CD4-positive, alpha-beta T cell treated with Interleukin-17A for 1 hour (primary cell): ENCODE measurements around the gene BNIP5.

Source experiments
- DNase-seq: peaks from one replicate; pipeline ENCODE4 v3.0.0-alpha.2; 2020

BNIP5 gene

DNA sequence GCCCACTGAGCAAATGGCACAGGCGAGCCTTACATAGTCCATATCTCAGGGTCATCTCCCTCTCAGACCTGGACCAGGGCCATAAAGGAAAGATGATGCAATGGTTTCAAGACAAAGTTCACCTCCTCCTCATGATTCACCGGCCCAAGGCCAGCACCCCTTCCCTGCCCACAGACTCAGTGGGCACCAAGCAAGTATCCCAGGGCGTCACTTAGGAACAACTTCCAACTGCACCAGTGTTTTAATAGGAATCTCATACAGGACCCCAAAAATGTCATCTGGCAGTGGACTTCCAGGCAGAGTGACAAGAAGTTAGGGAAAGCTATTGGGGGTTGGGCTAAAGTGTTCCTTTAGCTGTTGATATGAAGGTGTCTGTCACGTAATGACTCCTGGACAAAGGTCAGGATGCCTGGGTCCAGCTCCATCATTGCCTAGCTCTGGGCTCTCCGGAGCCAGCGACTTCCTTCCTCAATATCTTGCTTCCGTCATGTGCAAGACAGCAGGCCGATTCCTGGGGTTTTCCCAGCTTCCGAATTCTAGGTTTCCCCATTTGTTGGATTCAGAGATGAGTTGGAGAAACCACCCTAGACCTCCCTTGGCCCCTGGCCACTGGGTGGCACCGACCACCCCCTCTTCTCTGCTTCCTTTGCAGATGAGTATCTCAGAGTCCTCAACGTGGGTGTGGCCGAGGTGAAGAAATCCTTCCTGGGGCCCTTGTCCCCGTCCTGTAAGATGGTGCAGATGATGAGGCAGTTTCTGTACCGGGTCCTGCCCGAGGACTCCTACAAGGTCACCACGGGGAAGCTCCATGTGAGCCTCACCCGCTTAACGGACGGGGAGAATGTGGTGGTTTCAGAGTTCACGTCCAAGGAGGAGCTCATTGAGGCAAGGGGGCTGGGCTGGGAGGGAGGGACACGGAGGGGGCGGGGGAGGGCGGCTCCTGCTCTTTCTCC is 45.7 kb downstream of the BNIP5 start:
- peak; percentile 33 for DNase-seq

DNA sequence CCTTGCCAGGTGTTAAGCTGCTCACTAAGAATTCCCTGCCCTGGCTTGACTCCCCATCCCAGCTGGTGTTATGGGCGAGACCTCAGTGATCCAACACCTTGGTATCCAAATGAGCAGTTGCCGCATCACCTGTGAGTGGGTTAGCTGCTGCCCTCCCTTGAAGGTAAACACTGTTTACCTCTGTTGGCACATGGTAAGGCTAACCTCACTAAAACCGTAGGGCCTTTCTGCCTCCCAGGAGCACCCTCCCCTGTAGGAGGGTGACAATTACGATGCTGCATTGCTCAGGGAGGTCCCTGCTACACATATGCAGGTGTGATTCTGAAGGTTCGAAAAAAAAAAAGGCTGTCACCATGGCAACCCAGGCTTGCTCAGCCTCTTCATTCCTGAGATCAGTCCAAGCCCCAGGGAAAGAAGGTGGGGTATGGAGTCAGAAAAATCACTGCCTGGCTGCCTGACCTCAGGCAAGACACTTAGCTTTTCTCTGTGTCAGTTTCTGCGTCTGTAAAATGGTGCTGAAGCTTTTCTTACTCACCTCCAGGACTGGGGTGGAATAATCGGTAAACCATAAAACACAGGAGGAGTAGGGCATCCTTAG is 47.3 kb downstream of the BNIP5 start:
- no peak for DNase-seq

DNA sequence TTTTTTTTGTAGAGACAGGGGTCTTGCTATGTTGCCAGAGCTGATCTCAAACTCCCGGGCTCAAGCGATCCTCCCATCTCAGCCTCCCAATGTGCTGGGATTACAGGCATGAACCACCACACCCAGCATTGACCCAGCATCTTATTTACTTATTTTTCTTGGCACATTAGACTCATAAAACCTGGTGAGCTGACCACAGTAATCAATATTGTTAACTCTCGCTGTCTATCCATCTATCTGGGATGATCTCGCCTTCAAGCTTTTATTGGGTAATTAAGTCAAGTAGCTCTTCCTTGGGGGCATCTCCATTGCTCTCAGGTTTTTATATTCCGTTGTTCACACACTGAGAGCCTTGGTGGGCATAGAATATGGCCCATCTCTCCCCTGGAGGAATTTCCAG is 49.8 kb downstream of the BNIP5 start:
- DNase-seq: no peak

DNA sequence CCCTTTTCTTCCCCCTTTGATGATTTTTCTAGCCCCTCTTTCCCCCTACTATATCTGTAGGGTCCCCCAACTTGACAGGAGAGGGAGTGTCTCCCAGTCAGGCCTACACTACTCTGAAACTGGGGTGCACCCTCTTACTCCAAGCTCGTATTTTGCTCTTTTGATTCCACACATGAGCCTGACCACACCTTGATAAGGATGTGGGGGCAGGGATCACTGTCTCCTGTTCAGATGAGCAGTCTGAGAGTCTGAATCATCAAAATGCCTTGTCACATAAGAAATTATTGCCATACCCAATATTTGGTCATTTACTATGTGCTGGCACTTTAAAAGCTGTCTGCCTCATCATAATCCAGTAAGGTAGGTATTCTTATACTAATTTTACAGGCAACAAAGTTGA is 50.9 kb downstream of the BNIP5 start:
- no peak for DNase-seq

DNA sequence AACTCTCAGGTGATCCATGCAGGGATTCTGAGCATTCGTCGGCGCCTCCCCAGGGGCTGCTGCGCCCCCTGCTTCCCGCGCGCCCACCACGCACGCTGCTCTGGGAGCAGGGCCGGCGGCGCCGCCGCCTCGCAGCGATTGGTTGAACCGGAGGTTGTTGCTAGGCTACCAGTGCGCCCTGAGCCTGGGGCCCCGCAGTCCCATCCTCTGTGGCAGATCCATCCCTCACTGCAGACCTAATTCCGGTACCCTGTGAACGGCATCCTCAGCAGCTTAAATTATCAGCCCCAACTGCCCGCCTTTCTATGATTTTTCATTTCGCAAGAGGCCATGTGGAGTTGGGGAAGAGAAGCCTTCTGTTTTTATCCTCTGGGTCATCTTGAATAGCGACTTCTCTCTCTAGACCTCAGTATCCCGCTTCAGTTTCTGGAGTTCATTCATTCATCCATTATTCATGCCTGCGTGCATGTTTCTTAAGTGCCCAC is 51.5 kb downstream of the BNIP5 start:
- DNase-seq: no peak

DNA sequence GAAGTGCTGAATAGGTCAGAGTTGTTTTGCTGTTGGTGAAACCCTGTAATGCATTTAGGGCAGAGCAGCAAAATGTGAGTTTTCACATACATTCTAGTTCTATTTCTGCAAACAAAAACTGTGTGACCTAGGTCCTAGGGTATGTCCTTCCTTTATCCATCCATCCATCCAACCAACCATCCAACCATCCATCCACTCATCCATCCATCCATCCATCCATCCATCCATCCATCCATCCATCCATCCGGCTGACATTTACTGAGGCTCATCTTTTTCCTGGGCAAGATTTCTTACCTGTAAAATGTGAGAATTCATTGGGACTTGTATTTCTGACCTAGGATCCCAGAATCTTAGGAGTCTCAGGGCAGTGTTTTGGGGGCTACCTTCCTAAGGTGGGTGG is 52.3 kb downstream of the BNIP5 start:
- no peak for DNase-seq

DNA sequence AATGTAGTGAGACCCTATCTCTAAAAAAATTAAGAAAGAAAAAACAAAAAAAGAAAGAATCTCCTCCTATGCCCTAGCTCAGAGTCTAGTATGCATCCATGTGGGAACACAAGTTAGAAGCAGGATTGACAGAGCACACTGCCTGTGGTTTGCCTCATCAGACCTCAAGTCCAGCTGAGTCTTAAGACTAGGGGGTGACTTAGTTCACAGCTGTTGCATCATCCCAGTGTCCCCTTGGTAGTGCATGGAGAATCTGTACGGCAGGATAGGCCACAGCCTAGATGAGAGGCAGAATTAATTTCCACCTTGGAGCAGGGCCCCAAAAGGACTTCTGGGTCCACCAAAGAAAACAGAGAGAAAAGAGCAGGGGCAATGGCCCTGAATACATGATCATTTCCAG is 53.1 kb downstream of the BNIP5 start:
- DNase-seq: no peak

DNA sequence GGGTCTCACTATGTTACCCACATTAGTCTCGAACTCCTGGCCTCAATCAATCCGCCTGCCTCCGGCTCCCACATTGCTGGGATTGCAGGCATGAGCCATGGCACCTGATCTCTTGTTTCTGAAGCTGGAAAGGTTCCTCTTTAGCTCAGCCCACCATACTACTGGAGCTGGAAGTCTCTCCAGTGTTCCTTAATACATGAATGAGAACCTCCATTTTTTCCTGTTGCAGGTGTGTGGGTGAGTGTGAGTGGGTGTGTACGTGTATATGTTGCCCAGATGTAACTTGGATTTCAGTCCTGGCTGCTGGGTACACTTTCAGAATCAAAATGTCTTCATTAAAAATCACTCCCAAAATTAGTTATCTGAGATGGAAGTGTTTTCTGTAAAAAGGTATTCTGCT is 55.7 kb downstream of the BNIP5 start:
- no peak for DNase-seq

DNA sequence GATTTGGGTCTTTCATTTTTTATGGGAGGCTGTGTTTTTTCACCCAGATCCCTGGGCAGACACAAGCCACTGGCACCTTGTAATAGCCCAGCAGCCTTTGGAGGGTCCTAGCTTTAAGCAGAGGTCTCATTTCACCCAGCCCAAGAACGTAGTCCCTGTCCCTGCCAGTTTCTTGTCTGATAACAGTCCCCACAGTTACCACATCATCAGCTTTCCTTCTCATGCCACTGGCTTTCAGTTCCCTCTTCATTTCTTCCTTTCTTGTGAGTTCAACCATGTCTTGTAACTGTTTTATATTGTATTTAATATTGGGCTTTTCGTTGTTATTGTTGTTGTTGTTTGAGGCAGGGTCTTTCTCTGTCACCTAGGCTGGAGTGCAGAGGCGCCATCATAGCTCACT is 56.2 kb downstream of the BNIP5 start:
- DNase-seq: no peak

DNA sequence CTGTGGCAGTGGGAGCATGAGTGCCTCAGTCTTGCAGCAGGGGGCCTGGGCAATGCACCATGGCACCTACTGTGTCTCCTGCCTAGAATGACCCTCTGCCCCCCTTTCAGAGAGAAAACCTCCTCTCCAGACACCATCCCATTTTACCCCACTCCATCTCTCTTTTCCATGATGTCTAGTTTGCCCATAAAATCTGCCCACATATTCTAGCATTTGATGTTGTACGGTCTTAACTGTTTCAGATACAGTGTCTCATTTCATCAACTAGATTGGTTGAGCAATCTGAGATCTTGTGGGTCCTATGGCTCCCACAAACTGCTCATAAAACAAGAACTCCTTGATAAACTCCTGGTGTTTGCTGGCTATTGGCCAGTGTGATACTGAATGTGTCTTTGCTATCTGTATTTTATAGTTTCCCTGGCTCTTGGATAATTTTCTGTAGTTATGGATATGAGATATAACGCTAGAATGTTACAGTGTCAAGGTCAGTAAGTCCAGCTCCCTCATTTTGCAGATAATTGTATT is 58.7 kb downstream of the BNIP5 start:
- DNase-seq: no peak

DNA sequence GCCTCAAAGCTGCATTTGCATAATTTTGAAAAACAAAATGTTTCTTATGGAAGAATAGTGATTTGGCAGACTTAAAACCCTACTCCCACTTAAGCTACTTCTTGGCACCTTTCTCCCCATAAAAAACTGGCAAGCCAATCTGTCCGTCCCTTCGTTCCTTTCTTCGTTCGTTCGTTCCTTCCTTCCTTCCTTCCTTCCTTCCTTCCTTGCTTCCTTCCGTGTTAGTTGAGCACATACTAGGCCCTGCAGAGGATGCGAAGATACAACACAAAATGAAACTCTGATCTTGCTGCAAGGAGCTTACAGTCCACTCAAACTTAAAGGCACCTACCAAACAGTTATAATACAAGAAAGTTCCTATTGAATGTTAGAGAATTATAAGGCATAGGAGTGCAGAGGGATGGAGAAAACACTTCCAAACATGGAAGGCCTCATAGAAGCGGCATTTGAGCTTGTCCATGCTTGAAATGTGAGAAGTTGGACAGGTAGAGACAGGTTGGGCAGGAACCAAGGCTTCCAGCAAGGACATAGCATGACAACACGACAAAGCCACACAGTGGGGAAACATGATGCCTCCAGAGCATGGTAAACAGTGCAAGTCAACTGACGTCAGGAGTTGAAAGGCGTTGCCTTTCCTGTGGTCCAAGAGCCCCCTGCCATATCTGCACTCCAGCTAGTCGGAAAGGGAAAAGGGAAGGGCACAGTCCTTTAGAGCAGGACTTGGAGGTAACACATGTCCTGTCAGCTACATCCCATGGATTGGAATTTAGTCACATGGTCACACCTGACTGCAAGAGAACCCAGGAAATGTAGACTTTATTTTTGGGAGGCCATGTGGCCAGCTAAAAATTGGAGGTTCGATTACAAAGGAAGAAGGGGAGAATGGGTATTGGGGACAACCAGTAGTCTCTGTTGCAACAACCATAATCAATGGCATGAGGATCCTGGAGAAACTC is 59.8 kb downstream of the BNIP5 start:
- no peak for DNase-seq

DNA sequence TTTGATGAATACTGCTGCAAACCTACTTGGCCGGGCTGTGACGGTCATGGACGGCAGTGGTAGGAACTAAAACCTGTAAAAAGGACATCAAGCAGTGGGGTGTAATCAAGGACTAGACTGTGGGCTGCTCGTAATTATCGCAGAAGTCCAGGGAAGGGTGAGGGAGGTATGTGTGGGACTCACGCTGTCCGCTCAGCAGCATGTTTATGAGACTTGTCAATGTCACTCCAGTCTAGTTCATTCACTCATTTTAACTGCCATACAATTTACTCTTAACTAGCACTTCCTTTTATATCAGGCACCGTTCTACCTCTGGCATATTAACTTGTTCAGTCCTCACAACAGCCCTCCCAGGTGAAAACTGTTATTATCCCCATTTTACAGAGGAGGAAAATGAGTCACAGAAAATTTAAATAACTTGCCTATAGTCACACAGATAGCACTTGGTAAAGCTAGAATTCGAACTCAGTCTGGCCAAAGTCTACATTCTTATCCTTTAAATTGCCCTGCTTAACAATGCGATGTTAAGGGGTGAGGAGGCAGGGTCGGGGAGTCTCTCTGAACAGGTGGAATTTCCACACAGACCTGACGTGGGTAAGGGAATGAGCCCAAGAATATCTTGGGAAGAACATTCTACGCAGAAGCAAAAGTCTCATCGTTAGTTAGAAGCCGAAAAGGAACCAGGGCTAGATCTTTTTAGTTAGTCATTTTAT is 62.7 kb downstream of the BNIP5 start:
- no peak for DNase-seq

DNA sequence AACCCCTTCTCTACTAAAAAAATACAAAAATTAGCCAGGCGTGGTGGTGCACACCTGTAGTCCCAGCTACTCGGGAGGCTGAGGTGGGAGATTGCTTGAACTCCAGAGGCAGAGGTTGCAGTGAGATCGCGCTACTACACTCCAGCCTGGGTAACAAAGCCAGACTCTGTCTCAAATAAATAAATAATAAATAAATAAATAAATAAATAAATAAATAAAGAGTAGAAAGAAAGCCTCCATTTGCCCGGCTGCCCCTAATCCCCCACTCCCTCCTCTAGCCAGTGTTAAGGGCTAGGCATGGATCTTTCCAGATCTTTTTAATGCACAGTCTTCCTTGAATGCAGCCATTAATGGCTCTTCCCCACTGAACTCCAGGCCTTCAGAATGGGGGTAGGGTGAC is 63.6 kb downstream of the BNIP5 start:
- no peak for DNase-seq

DNA sequence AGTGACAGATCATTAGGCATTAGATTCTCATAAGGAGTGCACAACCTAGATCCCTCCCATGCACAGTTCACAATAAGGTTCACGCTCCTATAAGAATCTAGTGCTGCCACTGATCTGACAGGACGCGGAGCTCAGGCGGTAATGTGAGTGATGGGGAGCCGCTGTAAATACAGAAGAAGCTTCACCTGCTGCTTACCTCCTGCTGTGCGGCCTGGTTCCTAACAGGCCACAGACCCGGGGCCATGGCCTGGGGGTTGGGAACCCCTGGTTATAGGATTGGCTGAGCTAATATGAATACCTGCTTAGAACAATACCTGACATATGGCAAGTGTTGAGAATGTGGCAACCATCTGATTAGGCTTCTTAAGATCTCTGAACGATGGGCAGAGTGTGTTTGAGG is 64.5 kb downstream of the BNIP5 start:
- DNase-seq: no peak

DNA sequence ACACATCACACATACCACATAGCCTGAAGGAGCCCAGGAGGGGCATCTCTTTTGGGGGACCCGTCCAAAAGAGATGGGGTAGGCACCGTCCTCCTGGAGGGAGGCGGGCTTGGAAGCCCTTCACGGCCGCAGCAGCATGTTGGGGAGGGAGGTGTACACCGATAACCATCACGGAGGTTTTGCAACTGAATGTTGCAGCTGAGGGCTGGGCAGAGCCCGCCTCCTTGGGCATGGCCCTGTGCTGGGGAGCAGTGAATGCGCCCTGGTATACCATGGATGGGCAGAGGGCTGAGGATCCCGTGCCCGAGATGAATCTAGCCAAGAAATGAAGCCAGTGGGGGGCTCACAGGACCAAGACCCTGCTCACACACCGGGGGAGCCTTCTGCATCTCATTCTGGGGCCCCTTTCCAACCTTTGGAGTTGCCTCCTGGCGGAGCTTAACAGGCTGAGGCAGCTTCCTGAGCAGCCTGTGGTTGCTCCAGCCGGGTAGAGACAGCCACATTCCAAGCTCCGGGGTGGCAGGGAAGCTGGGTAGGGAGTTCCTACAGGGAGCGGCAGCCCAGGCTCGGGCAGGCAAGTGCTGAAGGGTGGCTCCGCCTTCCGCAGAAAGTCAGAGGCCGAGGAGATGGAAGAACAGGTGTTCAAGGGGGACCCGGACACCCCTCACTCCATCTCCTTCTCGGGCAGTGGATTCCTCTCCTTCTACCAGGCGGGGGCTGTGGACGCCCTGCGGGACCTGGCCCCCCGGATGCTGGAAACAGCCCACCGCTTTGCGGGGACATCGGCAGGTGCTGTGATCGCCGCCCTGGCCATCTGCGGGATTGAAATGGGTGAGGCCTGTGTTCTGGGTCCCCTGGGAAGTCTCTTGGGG is 66.6 kb downstream of the BNIP5 start, which contains the start of gene PNPLA1:
TSS of gene PNPLA1 (plus strand) at position 227 of the 872 bp plus-strand sequence. CDS start at position 627, 400 bp downstream.
- no peak for DNase-seq

DNA sequence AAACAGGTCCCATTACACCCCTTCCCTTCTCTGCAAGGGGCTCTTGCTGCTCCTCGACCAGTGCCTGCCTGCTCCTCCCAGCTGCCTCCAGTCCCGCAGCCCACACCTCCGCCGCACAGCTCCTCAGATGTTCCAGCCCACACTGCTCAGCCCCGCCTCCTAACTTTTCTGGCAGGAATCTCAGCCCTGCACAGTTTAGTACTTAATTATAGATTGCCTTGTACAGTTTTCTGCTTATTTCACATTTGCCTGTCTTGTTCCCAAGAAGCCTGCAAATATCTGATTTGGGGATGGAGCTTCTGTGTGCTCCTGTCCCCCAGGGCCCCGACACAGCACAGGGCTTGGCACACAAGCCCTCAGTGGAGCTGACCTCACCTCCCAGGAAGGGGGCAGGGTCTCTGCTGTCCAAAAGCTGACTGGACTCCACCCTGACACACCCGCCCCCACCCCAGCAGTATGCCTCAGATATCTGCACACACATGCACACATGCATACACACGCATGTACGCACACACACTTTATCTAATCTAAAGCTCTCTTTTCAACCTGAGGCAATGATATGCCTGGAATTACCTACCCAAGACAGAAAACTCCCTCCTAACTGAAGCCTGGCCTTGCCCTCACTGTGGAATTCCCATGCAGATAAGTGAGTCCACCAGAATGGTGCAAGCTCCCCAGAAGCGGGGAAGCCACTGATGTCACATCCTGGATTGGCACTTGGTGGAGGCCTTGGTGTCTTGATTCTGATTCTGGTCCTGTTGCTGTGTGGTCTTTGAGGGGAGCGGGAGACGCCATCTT is 68.0 kb downstream of the BNIP5 start:
- no peak for DNase-seq

DNA sequence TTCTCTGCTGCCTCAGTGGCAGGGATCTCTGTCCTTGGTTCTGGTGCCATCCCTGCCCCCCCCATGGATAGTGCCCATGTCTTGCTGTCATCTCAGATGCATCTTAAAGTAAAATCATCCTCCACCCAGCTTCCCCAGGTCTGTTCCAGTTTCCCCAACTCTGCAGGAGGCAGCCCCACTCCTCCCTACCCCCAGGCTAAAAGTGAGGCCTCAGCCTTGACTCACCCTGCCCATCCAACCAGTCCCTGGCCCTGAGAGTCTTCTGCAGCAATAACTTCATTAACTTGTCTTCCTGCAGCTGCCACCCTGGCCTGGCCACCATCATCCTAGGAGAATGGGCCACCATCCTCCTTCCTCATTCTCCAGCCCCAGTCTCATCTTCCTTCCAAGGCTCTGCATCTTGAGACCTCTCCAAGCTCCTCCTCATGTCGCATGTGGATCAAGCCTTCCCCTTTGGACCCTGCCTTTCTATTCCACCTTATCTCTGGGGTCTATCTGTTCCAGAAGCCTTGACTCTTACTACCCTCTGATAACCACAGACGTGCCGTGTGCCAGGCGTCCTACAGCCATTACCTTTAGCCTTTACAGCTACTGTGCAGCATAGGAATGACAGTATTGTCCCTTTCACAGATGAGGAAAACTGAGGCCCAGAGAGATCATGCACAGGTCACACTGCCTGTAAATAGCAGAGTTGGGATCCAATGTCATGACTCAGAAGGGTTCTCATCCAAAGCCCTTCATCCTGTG is 68.8 kb downstream of the BNIP5 start:
- DNase-seq: no peak

DNA sequence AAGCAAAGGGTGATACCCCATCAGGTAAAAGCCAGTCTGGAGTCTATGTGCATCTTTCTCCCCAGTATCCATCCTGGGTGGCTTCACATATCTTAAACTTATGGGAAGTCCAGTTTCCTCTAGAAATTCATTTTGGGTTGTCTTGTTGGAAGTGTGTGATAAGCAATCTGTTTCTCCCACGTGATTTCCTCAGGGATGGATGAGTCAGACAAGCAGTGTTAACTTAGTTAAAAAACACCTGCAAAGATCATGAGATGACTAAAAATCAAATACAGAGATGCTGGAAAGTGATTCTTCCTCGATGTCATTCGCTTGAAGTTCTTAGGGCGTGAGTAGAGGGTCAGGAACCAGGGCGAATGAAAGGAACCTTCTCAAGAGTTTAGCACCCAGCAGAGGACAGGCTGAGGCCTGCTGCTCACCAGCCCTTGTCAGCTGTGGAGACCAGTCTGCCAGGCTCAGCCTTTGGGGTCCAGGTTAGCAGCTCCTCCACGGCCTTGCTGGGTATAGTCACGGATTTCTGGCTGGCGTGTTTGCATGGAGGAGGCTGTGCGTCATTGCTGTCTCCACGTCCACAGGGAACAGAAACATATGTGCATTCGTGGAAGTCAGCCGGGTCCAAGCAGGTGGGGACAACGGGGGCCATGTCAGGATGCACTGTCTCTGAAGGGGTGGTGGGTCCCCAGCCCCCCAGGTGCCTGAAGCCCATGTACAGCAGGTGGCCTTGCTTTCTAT is 69.6 kb downstream of the BNIP5 start:
- no peak for DNase-seq
